Measurements from ENCODE around the gene COL19A1. TPM values are rescaled to one million over a fixed set of nuclear protein-coding genes. Genes with fewer than 3 reads are reported as not detected.

The COL19A1 gene
- total and polyA plus RNA-seq, 2 experiments from 2014 or later, result not detected

GRCh38 chr6:69884231-69884630 lies 17.9 kb downstream of the COL19A1 start:
- Histone ChIP-seq H3K27me3 (ENCODE audit: insufficient read depth) (no peaks in the 10 kb centered on the region), H3K4me2 (no peak overlapping the region), H3K9me2 (ENCODE audit: insufficient read depth) (0 out of 2 replicates have a peak, but pooled peaks cover 4% of the 10 kb centered on the region), H3K79me2 (replicated peaks; ENCODE audit: insufficient read depth) (no peaks in the 10 kb centered on the region), H3K36me3 (ENCODE audit: insufficient read depth) (no peaks in the 10 kb centered on the region), H2AFZ (no peak overlapping the region), H3K4me3 (no peak overlapping the region), H3K4me1 (ENCODE audit: insufficient read depth) (no peaks in the 10 kb centered on the region), H3F3A (replicated peaks; ENCODE audit: low read depth) (no peaks in the 10 kb centered on the region), H3K27ac (ENCODE audit: low read depth) (no peak overlapping the region), H4K20me1 (replicated peaks; ENCODE audit: insufficient read depth) (no peaks in the 10 kb centered on the region)
- TF ChIP-seq ZNF462 (CRISPR knock-in tag; IDR thresholded peaks at IDR 0.05) (no peak), POLR2AphosphoS5 (IDR thresholded peaks at IDR 0.05; ENCODE audit: low read depth) (no peak), CREB1 (CRISPR knock-in tag; IDR thresholded peaks at IDR 0.05; ENCODE audit: low read depth) (no peak), EZH2 (IDR thresholded peaks at IDR 0.05; ENCODE audit: low read depth, unreplicated experiment) (no peak)
- Mint-ChIP-seq H3K27ac (no peak overlapping the region), H3K27me3 (ENCODE audit: insufficient read depth, low read depth, poor library complexity) (no peaks in the 10 kb centered on the region), H3K9me3 (no peaks in the 10 kb centered on the region; the same call in 2 of the 3 replicates), H3K4me1 (peaks cover 6% of the 10 kb centered on the region), H3K36me3 (ENCODE audit: low read depth) (no peaks in the 10 kb centered on the region), H3K4me3 (no peak overlapping the region)
- no peak for ATAC-seq
- DNase-seq (ENCODE audit: low spot score), result no peak

- no peak for DNase-seq (ENCODE audit: low spot score)
- H3K4me3 Mint-ChIP-seq, result no peak overlapping the region
- no peak for ATAC-seq
- H3K27ac Mint-ChIP-seq, result no peak overlapping the region
- TF ChIP-seq EZH2 (IDR thresholded peaks at IDR 0.05; ENCODE audit: low read depth, unreplicated experiment) (no peak), CREB1 (CRISPR knock-in tag; IDR thresholded peaks at IDR 0.05; ENCODE audit: low read depth) (no peak), STAT1 (IDR thresholded peaks at IDR 0.05; ENCODE audit: unreplicated experiment) (no peak), REST (IDR thresholded peaks at IDR 0.05; ENCODE audit: unreplicated experiment) (no peak), ZNF331 (CRISPR knock-in tag; IDR thresholded peaks at IDR 0.05; ENCODE audit: low read depth) (no peak)
- no peaks in the 10 kb centered on the region for H3K79me2 ChIP-seq (replicated peaks; ENCODE audit: insufficient read depth)
- no peak overlapping the region for H3K4me3 ChIP-seq
- H3K9me3 Mint-ChIP-seq, result peaks cover 13% of the 10 kb centered on the region
- no peaks in the 10 kb centered on the region for H4K20me1 ChIP-seq (replicated peaks; ENCODE audit: insufficient read depth)
- H3K27ac ChIP-seq (ENCODE audit: low read depth), result no peak overlapping the region
- no peaks in the 10 kb centered on the region for H3K4me1 ChIP-seq (ENCODE audit: insufficient read depth)
- no peaks in the 10 kb centered on the region for H3K27me3 ChIP-seq (ENCODE audit: insufficient read depth)
- 0 out of 2 replicates have a peak, but pooled peaks cover 4% of the 10 kb centered on the region for H3K9me2 ChIP-seq (ENCODE audit: insufficient read depth)
- no peaks in the 10 kb centered on the region for H3K36me3 ChIP-seq (ENCODE audit: insufficient read depth)
- no peaks in the 10 kb centered on the region; the same call in 1 of the 3 replicates for H3K36me3 Mint-ChIP-seq (ENCODE audit: low read depth)
- H3K4me2 ChIP-seq, result no peak overlapping the region
- H3K4me1 Mint-ChIP-seq, result no peaks in the 10 kb centered on the region; the same call in 2 of the 3 replicates
- H3F3A ChIP-seq (replicated peaks; ENCODE audit: low read depth), result no peaks in the 10 kb centered on the region
- H3K27me3 Mint-ChIP-seq (ENCODE audit: insufficient read depth, low read depth, poor library complexity), result no peaks in the 10 kb centered on the region
- H2AFZ ChIP-seq, result no peak overlapping the region
Measured at GRCh38 chr6:69887026-69887425, 20.7 kb downstream of the COL19A1 start.

Data from GM23338 (cell line).